DOHH2 (cell line): ENCODE data around the gene GATA3.

Experiments
- H3F3A ChIP-seq: fragments of 200-600 bp; sonication (generic), shearing (Covaris generic); 2 replicates; pipeline ENCODE4 v1.6.0; 2016; ENCODE audit warnings: antibody characterized with exemption, mild to moderate bottlenecking; ENCODE audit not compliant: control insufficient read depth, insufficient read depth
- H3K27ac ChIP-seq: fragments of 200-600 bp; sonication (generic); 2 replicates; pipeline ENCODE4 v1.5.1; 2014; ENCODE audit warnings: low read depth, mild to moderate bottlenecking, low read length, moderate library complexity
- H3K27me3 ChIP-seq: fragments of 200-600 bp; sonication (generic); 2 replicates; pipeline ENCODE4 v1.6.1; 2014; ENCODE audit warnings: mild to moderate bottlenecking, low read length, mixed read lengths; ENCODE audit not compliant: control insufficient read depth
- H3K36me3 ChIP-seq: fragments of 200-600 bp; sonication (generic); 2 replicates; pipeline ENCODE4 v1.6.1; 2014; ENCODE audit warnings: mild to moderate bottlenecking, low read length, moderate library complexity, mixed read lengths; ENCODE audit not compliant: control insufficient read depth
- H3K4me1 ChIP-seq: fragments of 200-600 bp; sonication (generic); 2 replicates; pipeline ENCODE4 v1.6.1; 2014; ENCODE audit warnings: mild to moderate bottlenecking, low read length, mixed read lengths; ENCODE audit not compliant: control insufficient read depth
- H3K4me2 ChIP-seq: fragments of 200-600 bp; sonication (generic); 2 replicates; pipeline ENCODE4 v1.6.0; 2014; ENCODE audit warnings: mild to moderate bottlenecking, low read length, moderate library complexity
- H3K4me3 ChIP-seq: fragments of 200-600 bp; sonication (generic); 2 replicates; pipeline ENCODE4 v1.5.1; 2014; ENCODE audit warnings: mild to moderate bottlenecking, low read length, mixed read lengths
- H3K79me2 ChIP-seq: fragments of 200-600 bp; sonication (generic); 2 replicates; pipeline ENCODE4 v1.6.1; 2014; ENCODE audit warnings: mild to moderate bottlenecking, low read length, mixed read lengths; ENCODE audit not compliant: control insufficient read depth
- H3K9me2 ChIP-seq: fragments of 200-600 bp; sonication (generic); replicated peaks from 2 replicates; pipeline ENCODE4 v1.6.1; 2014; ENCODE audit warnings: mild to moderate bottlenecking, low read length, mixed read lengths; ENCODE audit not compliant: control insufficient read depth
- H3K9me3 ChIP-seq: fragments of 200-600 bp; sonication (generic); 2 replicates; pipeline ENCODE4 v1.6.1; 2014; ENCODE audit warnings: antibody characterized with exemption, low read length, mixed read lengths; ENCODE audit not compliant: control insufficient read depth, insufficient read depth
- H4K20me1 ChIP-seq: fragments of 200-600 bp; sonication (generic); 2 replicates; pipeline ENCODE4 v1.6.0; 2014; ENCODE audit warnings: low read depth, mild to moderate bottlenecking, antibody characterized with exemption, low read length, moderate library complexity; ENCODE audit not compliant: control insufficient read depth, insufficient read depth
- CTCF ChIP-seq: fragments of 200-600 bp; sonication (generic); IDR thresholded peaks from one replicate; pipeline ENCODE4 v1.5.1; 2014; ENCODE audit warnings: antibody characterized with exemption, mild to moderate bottlenecking, low read depth, low read length; ENCODE audit not compliant: poor library complexity, severe bottlenecking
- EZH2phosphoT487 ChIP-seq: fragments of 200-600 bp; sonication (generic); IDR thresholded peaks from 2 replicates; pipeline ENCODE4 v1.6.1; 2017; ENCODE audit warnings: borderline replicate concordance, mild to moderate bottlenecking, antibody characterized with exemption, low read length, moderate library complexity, mixed read lengths

Gene GATA3

GRCh38 chr10:8114741-8115617, 60.5 kb downstream of the GATA3 start:
- H3K27ac ChIP-seq = no peak overlapping the region
- no peaks in the 10 kb centered on the region for H3K36me3 ChIP-seq

GRCh38 chr10:8115618-8115980, 61.1 kb downstream of the GATA3 start:
- Histone ChIP-seq H3K27ac (no peak overlapping the region), H3K4me2 (no peak overlapping the region), H3K9me2 (no peaks in the 10 kb centered on the region), H3K27me3 (no peaks in the 10 kb centered on the region), H3K4me1 (no peaks in the 10 kb centered on the region), H3K4me3 (no peak overlapping the region), H3K9me3 (no peaks in the 10 kb centered on the region), H4K20me1 (no peaks in the 10 kb centered on the region), H3F3A (no peaks in the 10 kb centered on the region), H3K36me3 (no peaks in the 10 kb centered on the region), H3K79me2 (no peaks in the 10 kb centered on the region)
- no peak for TF ChIP-seq EZH2phosphoT487
- TF ChIP-seq CTCF = no peak

More at GRCh38 chr10:8114741-8115617, 60.5 kb downstream of the GATA3 start:
- Histone ChIP-seq H4K20me1 (no peaks in the 10 kb centered on the region), H3F3A (no peaks in the 10 kb centered on the region), H3K4me3 (no peak overlapping the region), H3K27me3 (no peaks in the 10 kb centered on the region), H3K4me1 (no peaks in the 10 kb centered on the region), H3K4me2 (no peak overlapping the region), H3K9me2 (no peaks in the 10 kb centered on the region), H3K79me2 (no peaks in the 10 kb centered on the region), H3K9me3 (no peaks in the 10 kb centered on the region)
- no peak for TF ChIP-seq EZH2phosphoT487
- TF ChIP-seq CTCF = no peak

- H3K4me2 ChIP-seq = no peak overlapping the region
- H3F3A ChIP-seq = no peaks in the 10 kb centered on the region
- no peaks in the 10 kb centered on the region for H3K79me2 ChIP-seq
- no peaks in the 10 kb centered on the region for H3K27me3 ChIP-seq
- H3K9me3 ChIP-seq = no peaks in the 10 kb centered on the region
- no peaks in the 10 kb centered on the region for H3K9me2 ChIP-seq
- H3K4me1 ChIP-seq = no peaks in the 10 kb centered on the region
- H3K36me3 ChIP-seq = no peaks in the 10 kb centered on the region
- H4K20me1 ChIP-seq = no peaks in the 10 kb centered on the region
- TF ChIP-seq EZH2phosphoT487 = no peak
- TF ChIP-seq CTCF = no peak
- no peak overlapping the region for H3K4me3 ChIP-seq
- no peak overlapping the region for H3K27ac ChIP-seq
These were observed 62.0 kb downstream of the GATA3 start for GRCh38 chr10:8116474-8116873.
